Adipocyte (in vitro differentiated cells): ENCODE measurements around the gene PELI2.
"Not testable (repeated sequence)": the region's sequence is repeated elsewhere in the genome, so short reads cannot be mapped to it uniquely, and the experiment has no call there.

Experiments used
- DNase-seq: peaks from one replicate; pipeline ENCODE4 v3.0.0-alpha.2; 2015; ENCODE audit warnings: low read depth
- H3K27me3 ChIP-seq: replicated peaks from 2 replicates; pipeline ENCODE4 v1.7.0; 2013; ENCODE audit warnings: mild to moderate bottlenecking, low read length, moderate library complexity; ENCODE audit not compliant: control insufficient read depth, insufficient read depth
- H3K36me3 ChIP-seq: 2 replicates; pipeline ENCODE4 v1.7.0; 2013; ENCODE audit warnings: low read length, mild to moderate bottlenecking, moderate library complexity; ENCODE audit not compliant: control insufficient read depth, insufficient read depth, severe bottlenecking
- H3K4me1 ChIP-seq: 2 replicates; pipeline ENCODE4 v1.7.0; 2013; ENCODE audit warnings: mild to moderate bottlenecking, low read length, moderate library complexity; ENCODE audit not compliant: control insufficient read depth, insufficient read depth
- H3K4me3 ChIP-seq: 2 replicates; pipeline ENCODE4 v1.7.0; 2013; ENCODE audit warnings: mild to moderate bottlenecking, low read length, moderate library complexity
- H3K9ac ChIP-seq: 2 replicates; pipeline ENCODE4 v1.7.0; 2013; ENCODE audit warnings: mild to moderate bottlenecking, low read length, moderate library complexity
- H3K9me3 ChIP-seq: 2 replicates; pipeline ENCODE4 v1.7.0; 2013; ENCODE audit warnings: mild to moderate bottlenecking, low read length, moderate library complexity; ENCODE audit not compliant: control insufficient read depth

Gene PELI2

DNA sequence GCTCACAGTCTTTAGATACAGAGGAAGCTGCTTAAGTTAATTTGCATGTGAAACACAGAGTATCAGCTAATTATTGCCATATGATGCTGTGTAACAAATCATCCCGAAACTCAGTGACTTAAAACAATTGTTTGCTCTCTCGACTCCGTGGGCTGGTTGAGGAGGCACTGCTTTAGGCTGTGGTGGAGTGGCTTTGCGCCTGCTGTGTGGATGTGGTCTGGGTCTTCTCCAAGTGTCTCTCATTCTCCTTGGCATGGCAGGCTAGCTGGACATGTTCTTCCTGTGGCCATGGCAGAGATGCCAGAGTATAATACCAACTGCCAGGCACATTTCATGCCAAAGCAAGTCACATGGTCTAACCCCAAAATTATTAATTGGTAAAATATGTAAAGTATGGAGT lies 40.9 kb downstream of the PELI2 start:
- no peak for DNase-seq
- Histone ChIP-seq H3K4me3 (no peak overlapping the region), H3K27me3 (no peaks in the 10 kb centered on the region), H3K4me1 (no peaks in the 10 kb centered on the region), H3K9me3 (peaks cover 3% of the 10 kb centered on the region), H3K36me3 (no peaks in the 10 kb centered on the region), H3K9ac (no peak overlapping the region)

DNA sequence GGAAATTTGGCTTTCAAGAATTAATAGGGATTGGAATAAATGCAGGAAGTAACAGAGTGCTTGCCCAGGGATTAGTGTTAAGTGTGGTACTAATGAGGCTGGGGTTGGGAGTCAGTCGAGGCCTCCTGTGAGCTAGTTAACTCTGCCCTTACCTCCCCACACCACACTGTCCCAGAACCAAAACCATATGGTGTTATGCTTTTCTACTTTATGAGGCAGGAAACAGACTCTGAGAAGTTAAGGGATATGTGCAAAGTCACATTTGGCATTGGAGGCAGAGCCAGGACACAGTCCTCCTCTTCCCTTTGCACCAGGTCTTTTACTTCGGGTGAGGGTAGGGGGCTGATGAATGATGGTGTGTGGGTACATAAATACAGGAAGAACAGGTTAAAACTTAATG lies 41.9 kb downstream of the PELI2 start:
- no peak for DNase-seq
- H3K4me3 ChIP-seq: no peak overlapping the region
- H3K36me3 ChIP-seq: no peaks in the 10 kb centered on the region
- H3K9ac ChIP-seq: no peak overlapping the region
- H3K4me1 ChIP-seq: no peaks in the 10 kb centered on the region
- H3K9me3 ChIP-seq: peaks cover 13% of the 10 kb centered on the region
- H3K27me3 ChIP-seq: no peaks in the 10 kb centered on the region

DNA sequence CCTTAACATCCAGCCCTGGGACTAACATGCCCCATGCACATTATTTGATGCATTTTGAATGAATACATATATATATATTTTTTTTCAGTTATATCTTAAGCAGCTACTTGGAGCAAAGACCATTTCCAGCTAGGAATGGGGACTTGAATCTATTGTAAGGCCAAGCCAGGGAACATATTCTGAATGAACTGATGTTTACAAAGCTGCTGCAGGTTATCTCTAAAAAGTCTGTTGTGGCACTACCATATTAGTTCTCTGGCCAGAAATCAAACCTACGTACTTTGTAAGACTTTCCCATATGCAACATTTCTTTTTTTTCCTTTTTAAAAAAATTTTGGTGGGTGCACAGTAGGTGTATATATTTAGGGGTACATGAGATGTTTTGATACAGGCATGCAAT lies 43.4 kb downstream of the PELI2 start:
- H3K27me3 ChIP-seq: no peaks in the 10 kb centered on the region
- H3K9me3 ChIP-seq: peaks cover 27% of the 10 kb centered on the region
- no peak overlapping the region for H3K4me3 ChIP-seq
- no peak overlapping the region for H3K9ac ChIP-seq
- DNase-seq: no peak
- H3K36me3 ChIP-seq: no peaks in the 10 kb centered on the region
- no peaks in the 10 kb centered on the region for H3K4me1 ChIP-seq

DNA sequence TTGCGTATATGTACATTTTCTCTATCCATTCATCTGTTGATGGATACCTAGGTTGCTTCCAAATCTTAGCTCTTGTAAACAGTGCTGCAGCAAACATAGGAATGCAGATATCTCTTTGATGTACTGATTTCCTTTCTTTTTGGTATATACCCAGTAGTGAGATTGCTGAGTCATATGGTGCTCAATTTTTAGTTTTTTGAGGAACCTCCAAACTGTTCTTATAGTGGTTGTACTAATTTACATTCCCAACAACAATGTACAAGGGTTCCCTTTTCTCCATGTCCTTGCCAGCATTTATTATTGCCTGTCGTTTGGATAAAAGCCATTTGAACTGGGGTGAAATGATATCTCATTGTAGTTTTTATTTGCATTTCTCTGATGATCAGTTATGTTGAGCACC lies 44.3 kb downstream of the PELI2 start:
- no peak for DNase-seq
- Histone ChIP-seq H3K36me3 (no peaks in the 10 kb centered on the region), H3K9me3 (peaks cover 34% of the 10 kb centered on the region), H3K4me1 (peaks cover 3% of the 10 kb centered on the region), H3K27me3 (no peaks in the 10 kb centered on the region), H3K9ac (no peak overlapping the region), H3K4me3 (no peak overlapping the region)

DNA sequence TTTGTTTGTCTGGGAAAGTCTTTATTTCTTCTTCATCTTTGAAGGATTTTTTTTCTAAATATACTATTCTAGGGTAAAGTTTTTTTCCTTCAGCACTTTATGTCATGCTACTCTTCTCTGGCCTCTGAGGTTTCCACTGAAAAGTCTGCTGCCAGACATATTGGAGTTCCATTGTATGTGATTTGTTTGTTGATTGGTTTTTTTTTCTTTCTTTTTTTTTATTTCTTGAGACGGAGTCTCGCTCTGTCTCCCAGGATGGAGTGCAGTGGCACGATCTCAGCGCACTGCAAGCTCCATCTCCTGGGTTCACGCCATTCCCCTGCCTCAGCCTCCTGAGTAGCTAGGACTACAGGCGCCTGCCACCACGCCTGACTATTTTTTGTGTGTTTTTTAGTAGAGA lies 48.4 kb downstream of the PELI2 start:
- not testable (repeated sequence) for H3K4me1 ChIP-seq, DNase-seq, H3K4me3 ChIP-seq, H3K9ac ChIP-seq, H3K27me3 ChIP-seq, H3K36me3 ChIP-seq
- peaks cover 34% of the 10 kb centered on the region for H3K9me3 ChIP-seq

DNA sequence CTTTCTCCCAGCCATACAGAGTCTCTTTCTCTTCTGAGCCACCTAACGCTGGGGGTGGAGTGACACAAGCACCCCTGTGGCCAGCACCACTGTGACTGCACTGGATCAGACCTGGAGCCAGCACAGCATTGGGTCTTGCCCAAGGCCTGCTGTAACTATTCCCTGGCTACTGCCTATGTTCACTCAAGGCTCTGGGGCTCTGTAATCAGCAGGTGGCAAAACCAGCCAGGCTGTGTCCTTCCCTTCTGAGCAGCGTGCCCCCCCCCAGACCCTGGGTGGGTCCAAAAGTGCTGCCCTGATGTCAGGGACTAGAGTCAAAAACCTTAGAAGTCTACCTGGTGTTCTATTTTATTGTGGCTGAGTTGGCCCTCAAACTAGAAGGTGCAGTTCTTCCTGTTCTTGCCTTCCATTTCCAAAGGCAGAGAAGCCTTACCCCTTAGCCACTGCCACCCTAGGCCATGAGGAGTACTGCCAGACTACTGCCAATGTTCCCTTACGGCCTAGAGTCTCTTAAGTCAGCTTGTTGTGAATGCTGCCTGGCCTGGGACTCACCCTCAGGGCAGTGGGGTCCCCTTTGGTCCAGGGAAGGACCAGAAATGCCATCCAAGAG lies 49.9 kb downstream of the PELI2 start:
- no peaks in the 10 kb centered on the region for H3K36me3 ChIP-seq
- no peaks in the 10 kb centered on the region for H3K27me3 ChIP-seq
- H3K9me3 ChIP-seq: peaks cover 32% of the 10 kb centered on the region
- H3K4me1 ChIP-seq: peaks cover 20% of the 10 kb centered on the region
- no peak overlapping the region for H3K9ac ChIP-seq
- H3K4me3 ChIP-seq: no peak overlapping the region
- no peak for DNase-seq

DNA sequence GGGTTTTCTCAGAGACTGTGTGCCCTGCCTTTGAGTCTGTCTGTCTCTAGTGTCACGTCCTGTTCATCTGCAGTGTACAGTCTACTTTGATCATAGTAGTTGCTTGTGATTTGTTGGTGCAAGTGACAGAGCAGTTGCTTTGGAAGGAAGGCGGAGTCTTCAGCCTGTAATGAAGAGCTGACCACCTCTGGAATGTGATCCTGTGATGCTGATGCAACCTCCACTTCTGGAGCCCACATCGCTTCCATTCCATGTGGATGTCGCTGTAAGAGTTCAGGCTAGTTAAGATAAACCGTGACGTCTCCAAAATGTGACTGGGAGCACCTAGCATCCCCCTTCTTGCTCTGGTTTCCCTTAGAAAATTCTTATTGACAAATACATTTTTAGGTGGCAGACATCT lies 51.8 kb downstream of the PELI2 start:
- Histone ChIP-seq H3K9ac (no peak overlapping the region), H3K4me1 (peaks cover 21% of the 10 kb centered on the region), H3K4me3 (no peak overlapping the region), H3K27me3 (no peaks in the 10 kb centered on the region), H3K9me3 (peaks cover 21% of the 10 kb centered on the region), H3K36me3 (no peaks in the 10 kb centered on the region)
- DNase-seq: no peak

DNA sequence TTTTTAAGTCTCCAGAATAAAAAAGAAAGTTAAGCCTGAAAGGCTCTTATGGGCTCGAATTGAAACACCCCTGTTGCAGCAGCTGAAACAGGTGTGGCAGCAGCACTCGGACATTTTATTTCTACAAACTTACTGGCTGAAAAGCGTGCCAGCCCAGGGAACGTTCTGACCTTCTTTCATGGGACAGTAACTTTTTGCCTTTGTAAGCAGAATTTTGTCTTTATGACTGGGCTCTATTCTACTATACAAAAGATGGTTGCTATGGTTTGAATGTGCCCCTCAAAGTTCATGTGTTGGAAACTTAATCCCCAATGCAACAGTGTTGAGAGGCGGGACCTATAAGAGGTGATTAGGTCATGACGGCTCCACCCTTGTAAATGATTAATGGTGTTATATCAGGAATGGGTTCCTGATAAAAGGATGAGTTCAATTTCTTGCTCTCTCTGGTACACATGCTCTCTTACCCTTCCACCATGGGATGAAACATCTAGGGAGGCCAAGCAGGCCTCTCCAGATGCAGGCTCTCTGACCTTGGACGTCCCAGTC lies 52.7 kb downstream of the PELI2 start:
- H3K4me3 ChIP-seq: no peak overlapping the region
- H3K36me3 ChIP-seq: no peaks in the 10 kb centered on the region
- no peak overlapping the region for H3K9ac ChIP-seq
- no peak for DNase-seq
- peaks cover 21% of the 10 kb centered on the region for H3K4me1 ChIP-seq
- H3K27me3 ChIP-seq: no peaks in the 10 kb centered on the region
- peaks cover 12% of the 10 kb centered on the region for H3K9me3 ChIP-seq

DNA sequence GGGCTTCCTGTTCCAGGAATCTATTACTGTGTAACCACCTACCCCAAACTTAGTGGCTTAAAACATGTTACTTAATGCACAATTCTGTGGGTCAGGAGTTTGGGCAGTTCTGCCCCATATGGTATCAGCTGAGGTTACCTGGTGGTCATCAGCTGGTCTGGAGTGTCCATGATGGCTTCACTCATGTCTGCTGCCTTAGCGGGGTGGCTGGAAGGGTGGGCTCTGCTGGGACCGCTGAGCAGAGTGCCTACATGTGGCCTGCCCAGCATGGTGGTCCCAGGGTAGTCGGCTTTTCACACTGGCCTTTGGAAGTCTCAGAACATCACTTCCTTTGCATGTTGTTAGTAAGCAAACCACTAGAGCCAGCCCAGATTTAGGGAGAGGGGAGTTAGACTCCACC lies 53.9 kb downstream of the PELI2 start:
- no peaks in the 10 kb centered on the region for H3K36me3 ChIP-seq
- H3K9me3 ChIP-seq: peaks cover 3% of the 10 kb centered on the region

DNA sequence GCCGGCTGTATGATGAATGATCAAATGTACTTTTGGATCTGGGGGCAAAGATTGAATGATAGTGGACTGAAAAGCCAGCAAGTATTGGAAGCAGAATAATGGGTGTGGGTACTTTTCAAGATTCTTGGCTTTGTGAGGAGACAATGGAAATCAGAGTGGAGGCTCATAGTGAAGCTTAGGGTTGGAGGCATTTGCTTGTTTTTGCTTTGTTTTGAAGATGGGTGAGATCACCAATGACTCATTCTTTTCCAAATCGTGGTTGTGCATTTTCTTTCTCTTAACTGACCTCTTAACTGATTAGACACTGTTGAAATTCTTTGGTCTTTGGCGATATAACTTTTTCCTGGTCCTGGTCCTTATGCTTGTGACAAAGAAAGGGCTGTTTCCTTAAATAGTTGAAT lies 54.4 kb downstream of the PELI2 start:
- peak overlapping the region; percentile 51 for H3K4me3 ChIP-seq
- no peaks in the 10 kb centered on the region for H3K9me3 ChIP-seq
- H3K4me1 ChIP-seq: peaks cover 17% of the 10 kb centered on the region
- DNase-seq: peak; percentile 72
- H3K9ac ChIP-seq: no peak overlapping the region
- no peaks in the 10 kb centered on the region for H3K27me3 ChIP-seq
- no peaks in the 10 kb centered on the region for H3K36me3 ChIP-seq

More for the DNA sequence above, 53.9 kb downstream of the PELI2 start:
- DNase-seq: no peak
- no peak overlapping the region for H3K9ac ChIP-seq
- H3K4me1 ChIP-seq: peaks cover 21% of the 10 kb centered on the region
- no peaks in the 10 kb centered on the region for H3K27me3 ChIP-seq
- peak overlapping the region; percentile 51 for H3K4me3 ChIP-seq

DNA sequence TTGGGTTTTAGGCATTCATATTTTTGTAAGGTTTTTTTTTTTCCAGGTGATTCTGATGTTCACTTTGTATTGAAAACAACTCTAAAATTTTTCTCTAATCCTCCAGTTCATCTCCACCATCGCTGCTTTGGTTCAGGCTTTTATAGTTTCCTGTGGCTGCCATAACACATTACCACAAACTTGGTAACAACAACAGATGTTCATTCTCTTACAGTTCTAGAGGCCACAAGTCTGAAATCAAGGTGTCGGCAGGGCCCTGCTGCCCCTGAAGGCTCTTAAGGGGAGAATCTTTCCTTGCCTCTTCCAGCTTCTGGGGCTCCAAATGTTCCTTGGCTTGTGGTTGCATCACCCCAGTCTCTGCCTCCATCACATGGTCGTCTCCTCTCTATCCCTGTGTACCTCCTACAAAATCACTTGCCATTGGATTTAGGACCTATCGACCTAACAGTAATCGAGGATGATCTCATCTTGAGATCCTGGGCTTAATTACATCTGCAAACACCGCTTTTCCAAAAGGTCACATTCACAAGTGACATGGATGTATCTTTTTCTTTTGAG lies 55.2 kb downstream of the PELI2 start:
- Histone ChIP-seq H3K9me3 (no peaks in the 10 kb centered on the region), H3K4me3 (no peak overlapping the region), H3K4me1 (peaks cover 14% of the 10 kb centered on the region), H3K9ac (no peak overlapping the region), H3K36me3 (no peaks in the 10 kb centered on the region), H3K27me3 (no peaks in the 10 kb centered on the region)
- DNase-seq: no peak

DNA sequence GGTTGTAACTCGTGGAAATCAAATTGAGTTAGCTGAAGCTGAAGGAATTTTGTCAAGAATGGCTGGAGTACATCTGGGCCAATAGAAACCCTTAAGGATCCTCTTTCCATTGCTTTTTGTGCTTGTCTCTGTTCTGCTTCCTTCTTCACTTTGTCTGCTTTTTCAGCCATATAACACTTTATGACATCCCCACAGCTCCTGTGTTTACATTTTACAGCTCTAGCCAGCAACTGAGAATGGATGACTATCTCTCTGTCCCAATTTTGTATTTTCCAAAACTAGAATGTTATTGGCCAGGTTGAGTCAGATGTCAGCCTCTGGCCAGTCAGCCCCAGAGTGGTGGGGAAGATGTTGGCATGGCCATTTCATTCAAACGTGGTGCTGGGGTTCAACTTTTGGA lies 57.6 kb downstream of the PELI2 start:
- no peaks in the 10 kb centered on the region for H3K9me3 ChIP-seq
- H3K27me3 ChIP-seq: no peaks in the 10 kb centered on the region
- peaks cover 14% of the 10 kb centered on the region for H3K4me1 ChIP-seq
- no peaks in the 10 kb centered on the region for H3K36me3 ChIP-seq
- DNase-seq: no peak
- H3K9ac ChIP-seq: no peak overlapping the region
- H3K4me3 ChIP-seq: no peak overlapping the region
